HG03460 (cell line): ENCODE measurements around the gene CLDN3.
"Not testable (repeated sequence)": the region's sequence is repeated elsewhere in the genome, so short reads cannot be mapped to it uniquely, and the experiment has no call there.

ENCODE experiments used
- ATAC-seq: cut with Tn5 transposase; IDR thresholded peaks from one replicate; pipeline ENCODE4 v1.9.1; 2021; ENCODE audit not compliant: unreplicated experiment

The CLDN3 gene, protein sequence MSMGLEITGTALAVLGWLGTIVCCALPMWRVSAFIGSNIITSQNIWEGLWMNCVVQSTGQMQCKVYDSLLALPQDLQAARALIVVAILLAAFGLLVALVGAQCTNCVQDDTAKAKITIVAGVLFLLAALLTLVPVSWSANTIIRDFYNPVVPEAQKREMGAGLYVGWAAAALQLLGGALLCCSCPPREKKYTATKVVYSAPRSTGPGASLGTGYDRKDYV

GRCh38 chr7:73770002-73770859, at the start of gene CLDN3:
CLDN3 (minus strand) TSS chr7:73770270; CDS start chr7:73770049, 221 bp downstream.
- no peak for ATAC-seq

DNA sequence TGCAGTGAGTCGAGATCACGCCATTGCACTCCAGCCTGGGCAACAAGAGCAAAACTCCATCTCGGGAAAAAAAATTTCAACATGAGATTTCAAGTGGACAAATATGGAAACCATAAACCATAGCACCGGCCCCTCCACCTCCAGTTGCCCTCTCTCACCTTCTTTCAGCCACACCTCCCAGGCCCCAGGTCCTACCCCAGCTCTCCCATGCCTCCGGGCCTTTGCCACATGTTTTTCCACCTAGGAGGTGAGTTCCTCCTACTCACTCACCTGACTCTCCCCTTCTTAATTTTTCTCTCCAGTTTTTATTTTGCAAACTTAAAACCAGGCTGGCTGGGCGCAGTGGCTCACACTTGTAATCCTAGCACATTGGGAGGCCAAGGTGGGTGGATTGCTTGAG, 47.1 kb upstream of the CLDN3 start:
- no peak for ATAC-seq

DNA sequence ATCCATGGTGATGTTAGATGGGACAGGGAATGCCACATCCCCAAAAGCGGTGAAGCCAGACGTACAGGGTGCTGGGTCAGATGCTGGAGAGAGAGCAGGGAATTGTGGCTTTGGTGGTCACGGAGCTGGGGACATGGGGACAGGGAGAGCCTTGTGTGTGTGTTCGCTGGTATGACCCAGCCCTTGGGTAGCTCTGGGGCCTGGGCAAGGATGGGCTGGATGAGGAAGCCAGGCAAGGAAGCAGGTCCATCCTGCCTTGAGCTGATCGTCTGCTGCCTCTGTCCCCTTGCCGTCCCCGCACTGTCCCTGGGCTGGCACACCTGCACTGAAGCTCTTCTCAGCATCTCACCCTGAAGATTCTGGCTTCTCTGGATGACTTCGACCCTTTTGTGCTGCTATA, 45.4 kb upstream of the CLDN3 start:
- ATAC-seq = no peak

DNA sequence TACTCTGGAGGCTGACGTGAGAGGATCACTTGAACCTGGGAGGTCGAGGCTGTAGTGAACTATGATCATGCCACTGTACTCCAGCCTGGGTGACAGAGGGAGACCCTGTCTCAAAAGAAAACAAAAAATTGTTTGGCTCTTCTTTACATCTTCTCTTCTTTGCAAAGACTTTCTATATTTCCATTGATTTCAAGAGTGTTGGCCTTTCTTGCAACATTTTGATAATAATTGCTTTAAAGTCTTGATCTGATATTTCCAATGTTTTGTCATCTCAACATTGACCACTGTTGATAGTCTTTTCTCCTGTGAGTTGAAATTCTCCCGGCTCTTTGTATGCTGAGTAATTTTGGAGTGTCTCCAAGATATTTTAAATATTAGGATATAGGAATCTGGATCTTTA, 42.9 kb upstream of the CLDN3 start:
- no peak for ATAC-seq

GRCh38 chr7:73811760-73812168, 41.7 kb upstream of the CLDN3 start:
- ATAC-seq = no peak

- no peak for ATAC-seq
Measured at GRCh38 chr7:73810998-73811360, 40.9 kb upstream of the CLDN3 start.

GRCh38 chr7:73809467-73809951, 39.4 kb upstream of the CLDN3 start:
- no peak for ATAC-seq

GRCh38 chr7:73802459-73802858, 32.4 kb upstream of the CLDN3 start:
- no peak for ATAC-seq

GRCh38 chr7:73801577-73801976, 31.5 kb upstream of the CLDN3 start:
- ATAC-seq = no peak

DNA sequence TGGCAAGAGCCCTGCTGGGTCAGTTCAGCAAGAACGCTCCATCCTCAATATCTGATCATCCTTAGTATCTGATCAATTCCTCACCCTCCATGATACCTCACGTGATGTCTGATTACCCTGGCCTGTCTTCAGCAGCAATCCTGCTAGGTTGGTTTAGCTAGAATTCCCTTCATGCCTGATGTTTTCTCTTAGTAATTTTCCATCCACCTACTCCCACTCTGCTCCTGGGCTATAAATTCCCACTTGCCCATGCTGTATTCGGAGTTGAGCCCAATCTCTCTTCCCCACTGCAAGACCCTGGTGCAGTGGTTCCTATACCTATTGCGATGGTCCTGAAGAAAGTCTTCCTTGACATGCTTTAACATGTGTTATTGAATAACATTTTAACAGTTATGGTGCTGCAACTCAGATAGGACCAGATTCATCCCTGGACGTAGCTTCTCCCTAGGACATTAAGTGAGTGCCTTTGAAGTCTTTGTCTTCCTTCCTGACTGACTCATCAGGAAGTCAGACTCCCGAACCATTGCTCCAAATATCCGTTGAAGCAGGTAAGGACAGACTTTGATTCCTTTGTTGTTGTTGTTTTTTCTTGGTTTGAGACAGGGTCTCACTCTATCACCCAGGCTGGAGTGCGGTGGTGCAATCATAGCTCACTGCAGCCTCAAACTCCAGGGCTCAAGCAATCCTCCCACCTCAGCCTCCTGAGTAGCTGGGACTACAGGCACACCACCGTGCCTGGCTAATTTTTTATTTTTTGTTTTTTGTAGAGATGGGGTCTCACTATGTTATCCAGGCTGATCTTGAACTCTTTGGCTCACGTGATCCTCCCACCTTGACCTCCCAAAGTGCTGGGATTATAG, 29.4 kb upstream of the CLDN3 start:
- ATAC-seq = no peak

- not testable (repeated sequence) for ATAC-seq
Measured at GRCh38 chr7:73797176-73797575, 27.1 kb upstream of the CLDN3 start.

DNA sequence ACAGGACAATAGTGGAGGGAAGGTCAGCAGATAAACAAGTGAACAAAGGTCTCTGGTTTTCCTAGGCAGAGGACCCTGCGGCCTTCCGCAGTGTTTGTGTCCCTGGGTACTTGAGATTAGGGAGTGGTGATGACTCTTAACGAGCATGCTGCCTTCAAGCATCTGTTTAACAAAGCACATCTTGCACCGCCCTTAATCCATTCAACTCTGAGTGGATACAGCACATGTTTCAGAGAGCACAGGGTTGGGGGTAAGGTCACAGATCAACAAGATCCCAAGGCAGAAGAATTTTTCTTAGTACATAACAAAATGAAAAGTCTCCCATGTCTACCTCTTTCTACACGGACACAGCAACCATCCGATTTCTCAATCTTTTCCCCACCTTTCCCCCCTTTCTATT, 26.6 kb upstream of the CLDN3 start:
- ATAC-seq = not testable (repeated sequence)

GRCh38 chr7:73795188-73795587, 25.1 kb upstream of the CLDN3 start:
- ATAC-seq = not testable (repeated sequence)

GRCh38 chr7:73791170-73791690, 21.2 kb upstream of the CLDN3 start:
- not testable (repeated sequence) for ATAC-seq

- ATAC-seq = no peak
Measured at GRCh38 chr7:73789051-73789450, 19.0 kb upstream of the CLDN3 start.

DNA sequence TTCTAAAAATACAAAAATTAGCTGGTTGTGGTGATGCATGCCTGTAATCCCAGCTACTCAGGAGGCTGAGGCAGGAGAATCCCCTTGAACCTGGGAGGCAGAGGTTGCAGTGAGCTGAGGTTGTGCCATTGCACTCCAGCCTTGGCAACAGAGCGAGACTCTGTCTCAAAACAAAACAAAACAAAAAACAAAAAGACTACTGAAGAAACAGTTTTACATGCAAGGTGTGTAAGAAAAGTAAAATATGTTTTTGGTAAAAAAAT, 17.6 kb upstream of the CLDN3 start:
- ATAC-seq = not testable (repeated sequence)

DNA sequence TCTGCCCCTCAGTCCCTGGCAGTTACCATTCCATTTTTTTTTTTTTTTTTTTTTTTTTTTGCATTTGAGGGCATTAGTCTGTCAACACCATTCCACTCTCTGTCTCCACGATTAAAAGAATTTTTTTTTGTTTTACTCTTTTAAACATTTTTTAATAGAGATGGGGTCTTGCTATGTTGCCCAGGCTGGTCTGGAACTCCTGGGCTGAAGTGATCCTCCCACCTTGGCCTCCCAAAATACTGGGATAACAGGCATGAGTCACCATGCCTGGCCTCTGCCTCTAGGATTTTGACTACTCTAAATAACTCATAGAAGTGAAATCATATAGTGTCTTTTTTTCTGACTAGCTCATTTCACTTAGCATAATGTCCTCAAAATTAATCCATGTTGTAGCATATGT, 16.5 kb upstream of the CLDN3 start:
- no peak for ATAC-seq

DNA sequence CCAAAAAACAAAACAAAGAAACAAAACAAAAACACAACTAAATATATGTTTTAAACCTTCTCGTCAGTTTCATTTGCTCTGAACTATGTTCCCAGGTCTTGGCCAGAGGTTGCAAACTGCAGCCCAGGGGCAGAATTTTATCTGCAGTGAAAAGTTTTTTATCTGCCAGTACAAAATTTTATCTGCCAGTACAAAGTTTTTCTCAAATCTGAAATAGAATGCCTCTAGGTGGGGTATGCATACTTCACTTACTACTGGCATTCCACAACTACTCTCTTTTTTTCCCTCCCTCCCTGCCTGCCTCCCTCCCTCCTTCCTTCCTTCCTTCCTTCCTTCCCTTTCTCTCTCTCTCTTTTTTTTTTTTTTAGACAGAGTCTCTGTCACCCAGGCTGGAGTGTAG, 9.4 kb upstream of the CLDN3 start:
- ATAC-seq = no peak

DNA sequence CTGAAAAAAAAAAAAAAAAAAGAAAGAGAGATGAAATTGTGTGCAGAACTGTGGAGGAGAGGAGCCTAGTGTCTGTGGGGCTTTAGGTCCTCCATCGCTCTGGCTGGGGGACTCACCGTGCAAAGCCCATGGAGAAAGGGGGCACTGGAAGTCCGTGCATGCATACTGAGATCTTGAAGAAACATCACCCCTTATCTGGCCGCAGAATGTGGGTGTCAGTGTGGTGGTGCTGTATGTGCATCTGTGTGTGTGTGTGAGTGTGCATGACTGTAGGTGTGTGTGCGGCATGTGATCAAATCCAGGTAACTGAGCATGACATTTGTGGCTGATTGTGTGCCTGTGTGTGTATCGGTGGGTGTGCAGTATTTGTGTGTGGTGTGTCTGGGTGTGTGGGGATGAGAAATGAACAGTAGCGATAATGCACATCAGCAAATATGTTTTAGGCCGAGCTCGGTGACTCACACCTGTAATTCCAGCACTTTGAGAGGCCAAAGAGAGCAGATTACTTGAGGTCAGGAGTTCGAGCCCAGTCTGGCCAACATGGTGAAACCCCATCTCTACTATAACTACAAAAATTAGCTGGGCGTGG, 8.8 kb upstream of the CLDN3 start:
- no peak for ATAC-seq

GRCh38 chr7:73774923-73775322, 4.9 kb upstream of the CLDN3 start:
- ATAC-seq = no peak
